Renal cortical epithelial cell (primary cell): Measurements from ENCODE around the gene GORASP1. TPM values are rescaled to one million over a fixed set of nuclear protein-coding genes. Genes with fewer than 3 reads are reported as not detected.

Experiments
- DNase-seq: peaks from one replicate; pipeline ENCODE4 v3.0.0-alpha.2; 2011; ENCODE audit warnings: low read depth
- total RNA-seq: library from RNA; depleted of rRNA; stranded (reverse); fragments of >200 nt; gene quantifications from 2 replicates; pipeline ENCODE4 v1.2.3, GENCODE V29; 2014

The GORASP1 gene
- total RNA-seq = 31.8 and 35.8 TPM in 2 replicates

DNA sequence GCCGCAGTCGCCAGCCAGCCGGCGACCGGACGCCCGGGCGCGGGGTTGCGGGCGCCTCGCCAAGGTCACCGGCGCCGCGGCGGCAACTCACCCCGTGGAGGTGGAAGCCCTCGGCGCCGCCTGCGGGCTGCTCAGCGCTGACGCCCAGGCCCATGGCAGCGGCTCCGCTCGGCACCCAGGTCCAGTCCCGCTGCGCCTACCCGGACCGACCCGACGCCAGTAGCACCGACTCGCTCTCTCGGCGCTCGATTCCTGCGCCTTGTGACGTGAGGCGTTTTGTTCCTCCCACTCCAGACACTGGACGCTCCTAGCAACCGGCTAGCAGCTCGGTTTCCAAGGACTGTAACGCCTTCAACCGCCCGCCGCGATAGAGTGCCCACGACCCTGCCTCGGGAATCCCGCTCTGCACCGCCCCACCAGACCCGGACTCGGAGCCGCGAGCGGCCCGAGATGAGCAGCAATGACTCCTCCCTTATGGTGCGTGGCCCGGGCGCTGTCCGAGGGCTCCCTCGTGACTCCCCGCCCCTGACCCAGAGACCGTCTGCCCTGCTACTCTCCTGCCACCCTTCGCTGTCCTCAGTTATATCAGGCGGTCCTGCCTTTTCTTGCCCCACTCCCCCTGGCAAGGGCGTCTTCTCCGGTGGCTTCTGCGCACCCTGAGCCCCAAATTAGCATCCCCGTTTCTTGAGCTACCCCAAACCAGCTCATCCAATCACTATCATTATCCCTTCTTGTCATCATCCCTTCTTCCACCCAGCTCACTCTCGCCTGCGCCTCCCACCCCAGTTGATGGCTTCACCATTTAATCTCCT is at the start of gene GORASP1, which contains the start of gene TTC21A:
TSS of gene GORASP1 (minus strand) at position 240 of the 812 bp plus-strand sequence. CDS start at position 154, 86 bp downstream.
TSS of gene TTC21A (plus strand) at position 293 of the 812 bp plus-strand sequence. CDS start at position 451, 158 bp downstream.
- peak; percentile 76 for DNase-seq

DNA sequence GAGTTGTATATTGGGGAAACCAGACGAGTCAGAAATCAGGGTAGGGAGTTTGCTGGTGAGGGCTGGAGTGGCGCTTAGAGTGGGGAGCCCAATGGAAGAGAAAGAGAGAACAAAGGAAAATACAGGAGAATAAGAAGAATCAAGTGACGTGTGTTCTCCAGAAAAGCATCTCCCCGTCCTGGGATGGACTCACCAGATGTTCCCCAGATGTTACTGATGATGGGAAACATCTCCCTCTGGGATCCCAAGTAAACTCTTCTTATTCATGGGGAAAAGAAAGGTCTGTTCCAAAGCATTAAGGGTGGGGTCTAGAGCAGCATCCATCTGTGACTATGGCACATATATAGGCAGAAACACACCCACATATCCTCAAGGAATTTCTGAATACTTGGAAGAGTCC is 49.0 kb upstream of the GORASP1 start:
- no peak for DNase-seq

DNA sequence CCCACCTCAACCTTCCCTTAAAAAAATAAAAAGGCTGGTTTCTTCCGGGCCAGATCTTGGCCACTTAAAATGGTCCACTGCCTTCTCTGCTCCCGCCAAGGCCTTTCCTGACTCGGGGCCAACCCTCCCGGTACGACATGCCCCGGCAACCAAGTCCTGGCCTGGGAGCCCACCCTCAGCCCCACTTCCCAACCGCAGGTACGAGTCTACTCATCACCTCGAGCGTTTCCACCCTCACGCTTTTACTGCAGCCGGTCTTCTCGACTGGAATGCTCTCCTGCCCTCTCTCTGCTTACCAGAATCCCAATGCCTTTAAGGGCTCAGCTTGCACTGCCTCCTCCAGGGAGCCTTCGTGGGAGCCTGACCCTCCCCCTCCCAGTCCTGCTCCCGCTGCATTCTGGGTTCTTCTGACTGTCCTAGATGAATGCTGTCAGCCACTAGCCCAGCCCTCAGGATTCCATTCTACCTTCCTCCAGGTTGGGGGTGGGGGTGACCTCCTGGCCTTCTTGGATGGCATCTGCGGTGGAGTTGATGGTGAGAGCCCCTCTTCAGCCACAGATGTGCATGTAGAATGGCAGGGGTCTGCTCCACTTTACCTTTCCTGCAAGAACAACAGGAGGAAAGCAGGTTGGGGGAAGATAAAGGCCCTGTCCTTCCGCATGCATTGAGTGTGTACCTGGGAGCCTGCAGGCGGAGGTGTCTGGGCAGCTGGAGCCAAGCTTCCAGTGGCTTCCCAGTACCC is 47.0 kb upstream of the GORASP1 start:
- DNase-seq = peak; percentile 77

DNA sequence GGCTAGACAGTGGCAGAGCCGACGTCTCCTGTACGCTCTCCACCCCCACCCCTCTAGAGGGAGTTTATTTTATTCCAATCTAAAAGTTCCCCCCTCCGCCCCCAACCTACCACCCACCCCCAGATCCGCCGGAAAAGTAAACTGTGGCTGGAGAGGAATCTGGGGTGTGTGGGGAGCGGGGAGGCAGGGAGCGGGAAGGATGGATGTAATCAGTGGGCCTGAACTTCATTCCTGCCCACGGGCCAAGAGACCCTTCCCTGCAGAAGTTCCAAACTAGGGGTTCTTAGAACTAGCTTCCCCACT is 46.5 kb upstream of the GORASP1 start:
- no peak for DNase-seq

DNA sequence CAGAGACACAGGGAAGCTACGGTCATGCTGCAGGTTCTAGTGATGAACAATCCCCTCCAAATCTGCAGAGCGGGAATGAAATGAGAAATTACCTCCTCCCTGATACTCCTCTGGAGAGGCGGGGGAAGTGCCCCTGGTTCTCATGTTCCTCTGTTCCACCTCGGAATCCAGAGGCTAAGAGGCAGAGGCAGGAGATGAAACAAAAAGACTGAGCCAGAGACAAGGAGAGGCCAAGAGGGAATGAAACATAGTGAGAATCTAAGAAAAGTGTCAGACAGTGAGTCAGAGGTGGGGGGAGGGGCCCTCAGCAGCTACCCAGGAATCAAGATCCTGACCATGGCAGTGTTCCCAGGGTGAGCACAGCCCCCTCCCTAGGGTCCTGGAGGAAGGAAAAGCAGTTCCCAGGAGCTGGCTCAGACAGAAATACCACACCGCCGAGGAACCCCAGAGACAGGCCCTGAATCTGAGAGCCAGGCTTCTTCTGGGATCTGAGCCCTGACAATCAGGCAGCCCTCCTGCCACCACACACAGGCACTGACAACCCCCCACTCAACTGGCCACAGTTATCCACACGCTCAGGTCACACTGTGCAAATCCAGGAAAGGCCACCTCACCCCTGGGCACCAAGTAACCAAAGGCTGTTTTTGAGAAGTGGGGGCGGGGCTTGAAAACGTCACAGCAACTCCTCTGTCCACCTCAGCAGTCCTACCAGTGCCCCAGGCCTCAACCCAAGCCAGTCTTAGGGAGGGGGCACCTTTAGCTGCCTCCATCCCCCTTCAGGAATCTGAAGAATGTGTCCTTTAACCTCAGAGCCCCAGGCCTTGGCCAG is 43.6 kb upstream of the GORASP1 start:
- DNase-seq = peak; percentile 93

DNA sequence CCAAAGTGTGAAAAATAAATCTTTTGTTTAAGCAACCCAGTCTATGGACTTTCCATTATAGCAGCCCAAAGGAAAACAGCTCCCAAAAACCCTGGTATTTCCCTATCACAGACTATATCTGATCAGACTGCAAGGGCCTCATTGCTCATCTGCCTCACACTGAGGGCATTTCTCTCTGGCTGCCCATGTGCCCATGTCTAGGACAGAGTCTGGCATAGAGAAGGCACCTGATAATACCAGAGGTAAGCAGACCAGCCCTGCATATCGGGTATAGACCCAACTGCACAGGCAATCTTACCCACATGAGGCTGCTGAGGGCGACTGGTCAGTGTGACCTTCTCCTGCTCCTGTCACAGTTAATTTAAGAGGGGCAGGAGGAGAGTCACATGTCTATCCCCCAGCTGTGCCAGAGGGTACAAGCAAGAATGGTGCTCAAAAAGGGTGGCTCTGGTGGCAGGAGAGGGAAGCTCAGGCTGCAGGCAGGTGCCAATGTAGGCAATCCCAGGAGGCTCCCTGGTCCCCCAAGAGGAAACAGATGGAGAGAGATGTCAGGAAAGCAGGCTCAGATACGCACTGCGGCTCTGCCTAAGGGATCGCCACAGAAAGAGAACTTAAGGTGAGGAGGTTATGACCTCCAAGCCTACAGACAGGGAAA is 42.8 kb upstream of the GORASP1 start:
- no peak for DNase-seq

DNA sequence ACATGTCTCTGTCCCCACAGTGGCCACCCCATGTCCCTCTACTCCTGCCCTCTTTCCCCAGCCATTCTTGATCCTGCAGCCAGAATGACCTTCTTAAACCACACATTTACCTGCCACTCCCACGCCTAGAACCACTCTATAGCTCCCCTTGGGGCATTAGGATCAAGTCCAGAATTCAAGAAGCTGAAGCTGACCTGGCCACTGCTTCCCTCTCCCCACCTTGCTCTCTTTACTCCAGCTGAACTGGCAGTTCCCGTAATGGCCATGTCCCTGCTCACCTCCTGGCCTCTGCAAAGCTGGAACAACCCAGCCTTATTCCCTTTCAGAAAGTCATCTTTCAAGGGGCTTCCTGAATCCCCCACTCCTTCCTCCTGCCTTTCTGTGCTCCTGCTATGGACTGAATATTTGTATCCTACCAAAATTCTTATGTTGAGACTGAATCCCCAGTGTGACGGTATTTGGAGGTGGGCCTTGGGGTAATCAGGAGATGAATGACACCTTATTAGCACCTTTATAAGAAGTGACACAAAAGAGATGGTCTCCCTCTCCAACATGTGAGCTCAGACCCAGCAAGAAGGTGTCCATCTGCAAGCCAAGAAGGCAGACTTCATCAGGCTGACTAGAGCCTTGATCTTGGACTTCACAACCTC is 42.2 kb upstream of the GORASP1 start:
- peak; percentile 49 for DNase-seq

DNA sequence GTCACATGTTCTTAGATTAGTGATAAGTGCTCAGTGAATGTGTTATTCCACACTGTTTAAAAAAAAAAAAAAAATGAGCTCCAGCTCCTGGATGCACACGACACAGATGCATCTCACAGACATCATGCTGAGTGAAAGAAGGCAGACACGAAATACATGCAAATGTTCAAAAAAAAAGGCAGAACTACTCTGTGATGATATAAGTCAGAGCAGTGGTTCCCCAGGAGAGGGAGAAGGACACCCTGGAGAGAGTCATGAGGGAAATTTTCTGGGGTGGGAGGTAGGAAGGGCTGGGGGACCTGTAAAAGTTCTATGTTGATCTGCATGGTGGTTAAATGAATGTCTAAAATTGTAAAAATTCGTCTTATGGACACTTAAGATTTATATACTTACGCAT is 41.6 kb upstream of the GORASP1 start:
- DNase-seq = no peak

DNA sequence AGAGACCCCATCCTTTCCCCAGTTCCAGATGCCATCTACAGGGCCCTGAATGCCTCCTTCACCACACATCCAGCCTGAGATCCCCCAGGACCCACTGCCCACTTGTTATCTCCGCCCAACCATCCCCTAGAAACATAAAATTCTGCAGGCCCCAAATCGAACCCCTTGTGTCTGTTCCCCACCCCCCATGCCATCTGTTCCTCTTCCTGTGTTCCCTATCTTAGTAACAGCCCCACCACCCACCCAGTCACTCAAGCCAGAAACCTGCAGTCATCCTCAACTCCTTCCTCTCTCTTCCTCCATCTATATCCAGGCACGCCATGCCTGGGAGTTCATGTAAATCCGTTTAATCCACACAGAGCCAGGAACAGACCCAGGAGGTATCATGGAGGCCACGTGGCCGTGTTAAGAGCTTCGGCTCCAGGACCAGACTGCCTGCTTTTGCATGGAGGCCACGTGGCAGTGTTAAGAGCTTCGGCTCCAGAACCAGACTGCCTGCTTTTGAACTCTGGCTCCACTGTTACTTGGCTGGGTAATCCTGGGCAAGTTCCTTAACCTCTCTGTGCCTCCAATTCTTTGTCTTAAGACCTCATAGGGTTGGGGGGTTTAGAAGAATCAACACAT is 41.1 kb upstream of the GORASP1 start:
- no peak for DNase-seq

DNA sequence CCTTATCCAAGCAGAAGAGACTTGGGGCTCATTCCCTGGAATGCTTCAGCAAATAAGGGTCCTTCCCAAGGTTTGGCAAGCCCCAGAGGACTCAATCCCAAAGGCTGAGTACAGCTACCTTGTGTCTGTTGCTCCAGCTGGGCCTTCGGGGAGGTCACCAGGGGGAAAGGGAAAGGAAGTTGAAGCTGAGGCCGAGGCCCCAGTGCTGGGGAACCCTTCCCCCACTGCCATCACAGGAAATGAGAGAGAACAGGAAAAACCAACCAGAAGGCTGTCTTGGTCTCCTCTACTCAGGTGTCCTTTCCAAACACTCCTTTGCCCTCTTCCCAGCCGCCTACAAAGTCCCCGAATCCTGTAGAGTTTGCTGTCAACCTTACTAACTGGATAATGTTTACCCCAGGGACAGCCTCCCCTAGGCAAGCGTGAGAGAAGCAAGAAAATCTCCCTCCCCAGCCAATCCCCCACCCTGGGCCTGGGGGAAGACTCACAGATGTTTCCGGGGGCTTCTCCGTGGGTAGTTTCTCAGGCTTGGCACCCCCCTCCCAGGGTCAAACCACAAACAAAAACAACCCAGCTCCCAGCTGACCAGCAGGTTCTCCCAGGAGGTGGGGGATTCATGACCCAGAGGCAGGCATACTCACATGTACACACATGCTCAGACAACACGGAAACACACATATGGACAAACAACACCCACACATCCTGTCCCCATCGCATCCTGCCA is 40.4 kb upstream of the GORASP1 start:
- peak; percentile 82 for DNase-seq

DNA sequence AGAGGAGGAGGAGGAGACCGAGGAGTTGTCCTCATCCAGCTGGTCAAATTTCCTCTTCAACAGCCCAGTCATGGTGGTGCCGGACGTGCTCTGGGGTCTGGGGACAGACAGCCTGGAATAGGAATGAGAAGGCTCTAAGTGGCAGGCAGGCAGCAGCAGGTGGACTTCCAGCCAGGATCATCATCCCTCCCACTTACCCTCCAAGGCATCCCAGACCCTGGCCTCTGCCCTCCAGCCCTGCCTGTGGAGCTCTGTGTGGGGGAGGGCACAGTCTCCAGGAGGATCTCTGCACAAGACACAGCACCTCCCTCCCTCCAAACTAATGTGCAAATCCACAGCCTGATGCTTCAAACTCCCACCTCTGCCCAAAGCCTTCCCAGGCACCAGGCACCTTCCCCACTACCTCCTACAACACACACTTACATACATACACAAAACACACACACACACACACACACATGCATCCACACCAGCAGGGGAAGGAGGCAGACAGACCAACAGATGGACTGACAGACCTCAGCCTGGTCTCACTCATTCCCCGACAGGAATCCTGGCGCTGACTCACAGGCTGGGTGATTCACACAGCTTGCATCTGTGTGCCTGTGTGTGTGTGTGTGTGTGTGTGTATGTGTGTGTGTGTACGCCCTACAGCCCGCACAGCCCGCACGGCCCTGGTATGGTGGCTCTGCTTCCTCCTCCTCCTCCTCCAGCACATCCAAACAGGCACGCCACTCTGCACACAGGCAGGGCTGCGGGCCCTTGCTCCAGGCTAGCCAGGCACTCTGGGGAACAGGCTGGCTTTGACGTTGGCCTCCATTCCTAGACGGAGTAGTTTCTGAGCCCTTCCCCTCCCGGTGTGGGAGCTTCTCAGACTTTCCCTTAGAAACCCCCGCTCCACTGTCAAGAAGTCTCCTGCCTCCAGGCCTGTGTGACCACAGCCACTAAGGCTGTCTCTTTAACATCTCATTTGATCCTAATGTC is 39.5 kb upstream of the GORASP1 start:
- DNase-seq = peak; percentile 94

DNA sequence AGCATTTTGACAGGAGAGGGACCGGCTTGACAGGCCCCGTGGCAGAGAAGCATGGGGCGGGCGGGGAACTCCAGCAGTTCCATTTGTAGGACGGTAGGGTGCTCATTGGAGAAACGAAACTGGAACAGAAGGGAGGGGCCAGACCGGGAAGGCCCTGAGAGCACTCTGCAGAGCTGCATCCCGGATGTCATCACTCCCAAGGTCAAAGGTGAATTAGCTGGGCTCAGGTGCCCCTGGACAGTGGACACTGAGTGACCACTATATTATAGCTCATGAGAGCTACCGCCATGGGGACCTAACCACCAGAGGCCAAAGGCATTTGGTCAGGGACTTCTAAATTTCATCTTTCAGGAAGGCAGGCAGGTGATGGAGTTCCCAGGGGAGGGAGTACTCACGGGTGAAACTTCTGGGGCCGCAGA is 38.7 kb upstream of the GORASP1 start:
- DNase-seq = no peak

DNA sequence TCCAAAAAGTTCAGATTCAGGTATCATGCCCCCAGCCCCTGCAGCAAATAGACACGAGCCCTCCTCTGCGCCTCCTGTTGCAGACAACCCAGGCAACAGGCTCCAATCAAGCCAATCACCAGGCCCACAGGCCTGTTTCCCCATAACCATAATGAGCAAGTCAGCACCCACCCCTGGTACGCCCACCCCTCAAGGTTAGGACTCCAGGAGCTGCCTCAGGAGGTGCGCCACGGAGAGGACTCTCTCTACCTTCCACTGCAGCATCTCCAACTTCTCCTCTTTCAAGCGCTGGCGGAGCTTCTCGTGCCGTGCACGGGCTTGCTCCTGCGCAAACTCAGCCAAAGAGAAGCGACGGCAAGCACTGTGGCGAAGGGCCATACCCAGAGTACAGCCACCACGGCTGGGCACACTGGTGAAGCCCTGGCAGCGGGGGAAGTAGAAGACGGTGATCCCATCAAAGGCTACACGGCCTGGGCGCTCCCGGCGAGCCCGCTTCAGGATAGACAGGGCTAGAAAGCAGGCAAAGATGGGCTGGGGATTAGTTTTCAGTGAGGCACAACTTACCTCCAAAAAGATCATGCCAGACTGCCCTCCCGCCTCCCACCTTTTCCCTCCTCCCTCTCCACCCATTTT is 37.4 kb upstream of the GORASP1 start:
- DNase-seq = no peak

DNA sequence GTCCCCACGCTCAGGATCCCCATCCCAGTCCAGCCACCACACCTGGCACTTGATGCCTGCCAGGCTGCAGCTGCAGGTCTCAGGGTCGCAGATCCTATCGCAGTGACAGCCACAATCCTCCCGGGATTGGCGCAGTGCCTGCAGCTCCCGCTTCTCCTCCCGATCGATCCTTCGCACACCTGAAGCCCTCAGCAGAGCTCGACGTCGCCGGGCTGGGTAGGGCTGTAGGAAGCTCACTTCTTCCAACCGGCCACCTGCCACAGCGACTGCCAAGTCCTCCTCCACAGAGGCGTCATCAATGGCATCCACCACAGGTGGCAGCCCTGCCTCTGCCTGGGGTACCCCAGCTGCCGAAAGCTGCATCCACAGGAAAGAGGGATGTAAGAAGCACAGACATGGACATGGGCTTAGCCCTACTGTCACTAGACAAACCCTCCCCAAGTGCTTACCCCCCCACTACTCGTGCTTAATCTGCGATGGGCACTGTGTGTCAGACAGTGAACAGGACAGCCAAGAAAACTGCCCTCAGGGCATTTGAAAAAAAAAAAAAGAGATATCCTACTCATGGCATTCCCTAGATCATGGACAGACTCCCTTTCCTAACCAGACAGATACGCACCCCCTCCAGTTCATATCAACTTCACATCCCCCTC is 36.8 kb upstream of the GORASP1 start:
- DNase-seq = no peak

DNA sequence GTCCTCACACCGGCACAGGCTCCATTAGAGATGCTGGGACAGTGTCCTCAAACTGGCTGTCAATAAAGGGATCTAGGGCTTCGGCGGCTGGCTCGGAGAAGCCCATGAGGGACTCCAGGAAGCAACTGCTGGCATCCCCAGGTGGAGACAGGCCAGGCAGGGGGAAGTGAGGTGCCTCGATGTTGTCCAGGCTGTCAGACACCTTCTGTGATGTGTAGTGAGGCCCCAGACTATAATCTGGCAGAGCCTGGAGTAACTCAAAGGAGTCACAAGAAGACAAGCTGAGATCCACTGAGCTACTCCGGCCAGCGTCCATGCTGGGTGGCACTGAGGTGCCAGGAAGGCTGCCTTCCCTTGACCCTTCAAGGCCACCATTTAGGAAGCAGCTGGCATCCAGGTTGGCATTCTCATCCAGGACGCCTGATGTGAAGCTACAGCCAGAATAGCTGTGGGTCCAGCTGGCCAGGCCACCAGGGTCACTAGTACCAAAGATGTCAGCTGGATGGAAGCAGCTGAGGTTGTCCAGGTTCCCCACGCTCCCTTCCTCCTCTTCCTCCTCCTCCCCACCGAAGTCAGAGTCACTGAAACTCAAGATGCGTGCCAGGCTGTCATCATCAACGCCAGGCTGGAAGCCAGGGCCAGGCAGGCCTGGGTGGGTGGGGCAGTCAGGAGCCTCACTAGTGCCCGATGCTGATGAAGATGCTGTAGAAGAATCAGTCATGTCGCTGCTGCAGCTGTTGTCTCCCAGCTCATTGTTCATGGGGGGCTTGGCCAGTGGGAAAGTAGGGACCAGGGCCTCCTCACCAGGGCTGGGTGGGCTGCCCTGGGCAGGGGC is 35.8 kb upstream of the GORASP1 start:
- no peak for DNase-seq

DNA sequence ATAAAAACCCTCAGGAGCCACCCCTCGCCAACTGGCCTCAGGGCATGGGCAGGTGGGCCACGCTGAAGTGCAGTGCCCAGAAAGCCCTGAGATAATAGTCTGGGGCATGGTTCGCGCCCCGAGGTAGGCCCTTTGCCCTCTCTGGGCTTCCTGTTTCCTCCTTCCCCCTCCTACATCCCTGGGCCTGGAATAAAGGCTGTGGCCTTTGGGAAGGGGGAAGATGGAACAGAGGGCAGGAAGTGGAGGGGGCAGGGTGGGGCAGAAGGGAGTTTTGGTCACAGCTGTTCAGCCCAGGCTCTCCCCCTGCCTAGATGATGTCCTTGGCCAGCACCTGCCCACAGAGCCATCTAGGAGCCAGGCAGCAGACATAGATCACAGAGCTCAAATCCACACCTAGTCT is 34.6 kb upstream of the GORASP1 start:
- DNase-seq = no peak
